Measurements from ENCODE around the gene SIN3B. TPM values are rescaled to one million over a fixed set of nuclear protein-coding genes. Genes with fewer than 3 reads are reported as not detected.

Gene SIN3B
- total and polyA plus RNA-seq, 2 of the 13 experiments (the other 11 are each of a cell fraction or from before 2014, with no cell fraction given), result 12.9 to 25.7 TPM

- H3K27ac ChIP-seq (ENCODE audit: extremely low read length, insufficient read depth, low read length), result no peak overlapping the region
- no TSS peak for BruUV-seq (replicated peaks)
- DNase-seq (ENCODE audit: low spot score) (no peak), ATAC-seq (no peak), FAIRE-seq (no peak)
- no peaks in the 10 kb centered on the region for H3K36me3 ChIP-seq (replicated peaks in 1 of 2; ENCODE audit: control insufficient read depth in 1 of 2, insufficient read depth in 2 of 2, low read length in 2 of 2)
- H3K4me1 ChIP-seq (ENCODE audit: insufficient read depth, low read length), result 0 out of 2 replicates have a peak, but pooled peaks cover 7% of the 10 kb centered on the region
- intact Hi-C loops (cut with micrococcal nuclease; ENCODE audit: unreplicated experiment), result no loop called here
- H3K4me3 ChIP-seq (replicated peaks in 1 of 3; ENCODE audit: insufficient read depth in 1 of 3, low read depth in 2 of 3, low read length in 3 of 3), result no peak overlapping the region
- no peak overlapping the region for H2AFZ ChIP-seq (ENCODE audit: low read length)
- in situ Hi-C loops (cut with HindIII; ENCODE audit: extremely low pct_ligation_motif_present, low pct_unique_long_range_greater_than_20kb), result no loop called here
- ChIA-PET CTCF (ENCODE audit: low intra/inter-chr PET ratio, low total read pairs) (no interaction called here), POLR2A (no interaction called here)
- no peaks in the 10 kb centered on the region for H4K20me1 ChIP-seq (ENCODE audit: insufficient read depth, low read length)
- no peaks in the 10 kb centered on the region for H3K27me3 ChIP-seq (ENCODE audit: control insufficient read depth in 1 of 2, insufficient read depth in 2 of 2, low read length in 2 of 2)
- H3K4me2 ChIP-seq (ENCODE audit: low read depth, low read length), result no peak overlapping the region
- no peak overlapping the region for H3K9ac ChIP-seq (ENCODE audit: insufficient read depth, low read depth, low read length)
- no peaks in the 10 kb centered on the region for H3K79me2 ChIP-seq (ENCODE audit: insufficient read depth, low read length)
- no CpG with 5 or more reads among the region's 1 CpG for WGBS (ENCODE audit: low lambda C conversion rate)
- no peaks in the 10 kb centered on the region for H3K9me3 ChIP-seq (ENCODE audit: low read length)
- TF ChIP-seq HNRNPK (IDR thresholded peaks at IDR 0.05; ENCODE audit: low read depth, low read length, poor library complexity, severe bottlenecking), result no peak
- TF ChIP-seq E2F1 (CRISPR knock-in tag; IDR thresholded peaks at IDR 0.05), result no peak
- no peak for TF ChIP-seq ZNF513 (CRISPR knock-in tag; conservative IDR thresholded peaks at IDR 0.05)
- no peak for TF ChIP-seq PRDM10 (CRISPR knock-in tag; IDR thresholded peaks at IDR 0.05; ENCODE audit: low read depth)
- TF ChIP-seq PBX2 (CRISPR knock-in tag; IDR thresholded peaks at IDR 0.05), result no peak
- no peak for TF ChIP-seq NFAT5 (CRISPR knock-in tag; IDR thresholded peaks at IDR 0.05)
- TF ChIP-seq SP2 (CRISPR knock-in tag; IDR thresholded peaks at IDR 0.05), result no peak
- TF ChIP-seq PRMT3 (CRISPR knock-in tag; IDR thresholded peaks at IDR 0.05; ENCODE audit: borderline replicate concordance, low read depth), result no peak
- TF ChIP-seq NFYC (CRISPR knock-in tag; IDR thresholded peaks at IDR 0.05), result no peak
- no peak for TF ChIP-seq ZNF292 (CRISPR knock-in tag; IDR thresholded peaks at IDR 0.05; ENCODE audit: borderline replicate concordance, low read depth)
- TF ChIP-seq AKAP8 (CRISPR knock-in tag; IDR thresholded peaks at IDR 0.05), result no peak
Measured at GRCh38 chr19:16820056-16820455, 9.1 kb upstream of the SIN3B start.
